Astrocyte of the hippocampus (primary cell): Measurements from ENCODE around the gene NRGN.

Source experiments
- DNase-seq: peaks from one replicate; pipeline ENCODE4 v3.0.0; 2011; ENCODE audit warnings: low read depth, low spot score

Gene NRGN

GRCh38 chr11:124740277-124740882, 638 bp downstream of the NRGN start:
- no peak for DNase-seq

- DNase-seq: no peak
These were observed 2.8 kb downstream of the NRGN start for GRCh38 chr11:124742555-124742954.

GRCh38 chr11:124743050-124743449, 3.3 kb downstream of the NRGN start:
- no peak for DNase-seq

- DNase-seq: no peak
These were observed 5.6 kb downstream of the NRGN start for GRCh38 chr11:124745270-124745834.

- DNase-seq: no peak
These were observed 6.3 kb downstream of the NRGN start for GRCh38 chr11:124745835-124746620.

- peak; percentile 79 for DNase-seq
These were observed 7.0 kb downstream of the NRGN start for GRCh38 chr11:124746621-124747243.

GRCh38 chr11:124747406-124748099, 7.8 kb downstream of the NRGN start:
- DNase-seq: no peak

- DNase-seq: no peak
These were observed 8.3 kb downstream of the NRGN start for GRCh38 chr11:124748100-124748418.

GRCh38 chr11:124748481-124749343, 9.0 kb downstream of the NRGN start:
- DNase-seq: no peak

- DNase-seq: no peak
These were observed 10.2 kb downstream of the NRGN start for GRCh38 chr11:124749912-124750311.

- DNase-seq: no peak
These were observed 11.6 kb downstream of the NRGN start for GRCh38 chr11:124751391-124751740.

GRCh38 chr11:124751741-124752470, 12.2 kb downstream of the NRGN start, which contains the start of gene VSIG2:
Gene VSIG2 (minus strand): TSS chr11:124752255. CDS start chr11:124752137, 118 bp downstream.
- no peak for DNase-seq

- no peak for DNase-seq
These were observed 12.8 kb downstream of the NRGN start for GRCh38 chr11:124752471-124753102.

GRCh38 chr11:124753205-124753604, 13.5 kb downstream of the NRGN start:
- DNase-seq: no peak

- no peak for DNase-seq
These were observed 13.9 kb downstream of the NRGN start for GRCh38 chr11:124753624-124754023.

- no peak for DNase-seq
These were observed 14.6 kb downstream of the NRGN start for GRCh38 chr11:124754309-124754708.

GRCh38 chr11:124754710-124755109, 15.0 kb downstream of the NRGN start:
- no peak for DNase-seq

- DNase-seq: no peak
These were observed 16.5 kb downstream of the NRGN start for GRCh38 chr11:124756033-124756752.

- no peak for DNase-seq
These were observed 17.0 kb downstream of the NRGN start for GRCh38 chr11:124756753-124757227.
